ENCODE data around the gene SPC24. TPM values are rescaled to one million over a fixed set of nuclear protein-coding genes. Genes with fewer than 3 reads are reported as not detected.

SPC24 gene
- total and polyA plus RNA-seq, 3 donors from 2014 or later: 5.4 to 7.4 (median 7.1) TPM

DNA sequence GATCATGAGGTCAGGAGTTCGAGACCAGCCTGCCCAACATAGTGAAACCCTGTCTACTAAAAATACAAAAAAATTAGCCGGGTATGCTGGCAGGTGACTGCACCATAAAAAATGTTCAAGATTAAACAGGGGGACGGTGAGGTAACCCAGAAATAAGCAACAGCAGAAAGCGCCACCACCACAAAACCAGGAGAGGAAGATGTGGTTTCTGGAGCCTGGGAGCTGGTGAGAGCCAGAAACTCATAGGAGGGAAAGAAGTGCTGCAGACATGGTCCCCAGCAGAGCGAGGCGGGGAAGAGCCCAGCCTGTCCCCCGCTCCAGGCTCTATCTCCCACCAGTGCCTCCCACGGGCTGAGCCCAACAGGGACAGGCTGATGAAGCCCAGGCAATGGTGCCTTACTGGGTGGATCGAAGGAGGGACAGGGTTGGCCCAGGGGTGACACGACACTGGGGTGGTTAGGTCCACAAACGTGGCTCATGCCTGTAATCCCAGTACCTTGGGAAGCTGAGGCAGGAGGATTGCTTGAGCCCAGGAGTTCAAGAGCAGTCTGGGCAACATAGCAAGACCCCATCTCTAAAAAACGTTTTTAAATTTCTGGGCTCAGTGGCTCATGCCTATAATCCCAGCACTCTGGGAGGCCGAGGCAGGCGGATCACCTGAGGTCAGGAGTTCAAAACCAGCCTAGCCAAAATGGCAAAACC is 19.0 kb downstream of the SPC24 start:
- H3K27ac ChIP-seq: peak overlapping the region in 1 of 2 donors; percentile 88
- no peaks in the 10 kb centered on the region for H3K27me3 ChIP-seq
- intact Hi-C loops (cut with DNase I; ENCODE audit: low total_unique reads): loop anchor here (2.0 to 10.0 kb wide), 2 partner anchors 66 to 148 kb away; no protein-coding TSS in a partner anchor
- no peak for TF ChIP-seq CTCF (IDR thresholded peaks at IDR 0.05)
- TF ChIP-seq POLR2A (IDR thresholded peaks at IDR 0.05): no peak
- no peaks in the 10 kb centered on the region for H3K36me3 ChIP-seq (ENCODE audit: low read depth, missing control alignments)
- 77 to 88% methylated on average over 9 to 14 of the region's 14 CpGs for WGBS, 2 donors
- peaks cover 28% of the 10 kb centered on the region for H3K4me1 ChIP-seq
- H3K9me3 ChIP-seq: no peaks in the 10 kb centered on the region
- DNase-seq: no peak
- no peak overlapping the region for H3K4me3 ChIP-seq

GRCh38 chr19:11131471-11131870 is 24.1 kb downstream of the SPC24 start:
- H3K27ac ChIP-seq: peak overlapping the region; percentile 9 to 14
- WGBS, 2 donors: 72 to 74% methylated on average over 7 of the region's 7 CpGs
- intact Hi-C loops (cut with DNase I; ENCODE audit: low total_unique reads): loop anchor here (10.0 kb wide), 1 partner anchor 153 kb away; no protein-coding TSS in a partner anchor

DNA sequence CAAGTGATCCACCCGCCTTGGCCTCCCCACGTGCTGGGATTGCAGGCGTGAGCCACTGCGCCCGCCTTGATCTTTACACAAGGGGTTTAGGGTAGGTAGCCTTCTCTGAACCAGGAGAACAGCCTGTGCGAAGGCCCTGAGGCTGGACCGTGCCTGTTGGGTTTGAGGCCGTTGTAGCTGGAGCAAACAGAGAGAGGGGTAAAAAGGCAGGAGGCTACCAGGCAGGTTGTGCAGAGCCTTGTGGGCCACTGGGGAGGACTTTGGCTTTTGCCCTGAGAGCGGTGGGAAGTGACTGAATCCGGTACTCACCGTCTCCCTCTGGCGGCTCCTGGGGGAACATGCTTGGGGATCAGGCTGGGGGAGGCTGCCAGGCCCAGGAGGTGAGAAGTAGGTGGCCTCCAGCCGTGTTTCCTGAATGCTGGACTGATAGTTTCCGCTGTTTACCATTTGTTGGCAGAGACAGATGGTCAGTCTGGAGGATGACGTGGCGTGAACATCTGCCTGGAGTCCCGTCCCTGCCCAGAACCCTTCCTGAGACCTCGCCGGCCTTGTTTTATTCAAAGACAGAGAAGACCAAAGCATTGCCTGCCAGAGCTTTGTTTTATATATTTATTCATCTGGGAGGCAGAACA is 24.6 kb downstream of the SPC24 start:
- H3K27me3 ChIP-seq: no peaks in the 10 kb centered on the region
- WGBS, 2 donors: 53 to 66% methylated on average over 18 to 19 of the region's 19 CpGs
- TF ChIP-seq POLR2A (IDR thresholded peaks at IDR 0.05) (no peak), CTCF (IDR thresholded peaks at IDR 0.05) (peak; percentile 83 to 86 (median 84))
- H3K4me1 ChIP-seq: no peaks in the 10 kb centered on the region
- no peaks in the 10 kb centered on the region for H3K9me3 ChIP-seq
- peak; percentile 84 for DNase-seq
- intact Hi-C loops (cut with DNase I; ENCODE audit: low total_unique reads): loop anchor here (10.0 kb wide), 1 partner anchor 154 kb away; no protein-coding TSS in a partner anchor
- H3K4me3 ChIP-seq: no peak overlapping the region
- H3K36me3 ChIP-seq (ENCODE audit: low read depth, missing control alignments): no peaks in the 10 kb centered on the region
- H3K27ac ChIP-seq: peak overlapping the region; percentile 9 to 14

More at GRCh38 chr19:11131471-11131870, 24.1 kb downstream of the SPC24 start:
- H3K4me1 ChIP-seq: no peaks in the 10 kb centered on the region
- H3K27me3 ChIP-seq: no peaks in the 10 kb centered on the region
- TF ChIP-seq CTCF (IDR thresholded peaks at IDR 0.05): no peak
- no peak for TF ChIP-seq POLR2A (IDR thresholded peaks at IDR 0.05)
- no peak overlapping the region for H3K4me3 ChIP-seq
- H3K36me3 ChIP-seq (ENCODE audit: low read depth, missing control alignments): no peaks in the 10 kb centered on the region
- H3K9me3 ChIP-seq: no peaks in the 10 kb centered on the region
- DNase-seq: no peak

DNA sequence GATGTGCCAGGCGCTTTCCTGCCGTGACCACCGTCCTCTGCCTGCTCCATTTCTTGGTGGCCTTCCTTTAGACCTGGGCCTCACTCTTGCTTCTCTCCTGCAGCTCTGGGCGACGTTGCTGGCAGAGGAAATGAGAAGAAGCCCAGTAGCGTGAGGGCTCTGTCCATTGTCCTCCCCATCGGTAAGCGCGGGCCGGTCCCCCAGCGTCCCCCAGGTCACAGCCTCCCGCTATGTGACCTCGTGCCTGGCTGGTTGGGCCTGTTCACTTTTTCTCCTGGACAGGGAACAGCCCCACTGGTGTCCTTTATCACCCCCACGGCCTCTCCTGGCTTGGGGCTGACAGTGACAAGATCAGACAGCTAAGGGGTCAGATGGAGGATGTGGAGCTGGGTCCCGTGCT is 27.7 kb downstream of the SPC24 start:
- intact Hi-C loops (cut with DNase I; ENCODE audit: low total_unique reads): no loop called here
- Histone ChIP-seq H3K36me3 (ENCODE audit: low read depth, missing control alignments) (no peaks in the 10 kb centered on the region), H3K4me1 (no peaks in the 10 kb centered on the region), H3K27me3 (no peaks in the 10 kb centered on the region), H3K9me3 (no peaks in the 10 kb centered on the region), H3K4me3 (no peak overlapping the region), H3K27ac (no peak overlapping the region)
- no peak for DNase-seq
- WGBS, 2 donors: 84 to 90% methylated on average over 14 to 15 of the region's 15 CpGs
- TF ChIP-seq CTCF (IDR thresholded peaks at IDR 0.05): no peak
- TF ChIP-seq POLR2A (IDR thresholded peaks at IDR 0.05): no peak

Data from testis (tissue), 3 donors.